ENCODE data around the gene CXCR1. TPM values are rescaled to one million over a fixed set of nuclear protein-coding genes. Genes with fewer than 3 reads are reported as not detected.
A peak's percentile ranks its signal among the peaks of the same experiment; 100 is the strongest.
"Not testable (repeated sequence)": the region's sequence is repeated elsewhere in the genome, so short reads cannot be mapped to it uniquely, and the experiment has no call there.

Gene CXCR1
- total and polyA plus RNA-seq, 4 experiments from 2014 or later, result not detected

DNA sequence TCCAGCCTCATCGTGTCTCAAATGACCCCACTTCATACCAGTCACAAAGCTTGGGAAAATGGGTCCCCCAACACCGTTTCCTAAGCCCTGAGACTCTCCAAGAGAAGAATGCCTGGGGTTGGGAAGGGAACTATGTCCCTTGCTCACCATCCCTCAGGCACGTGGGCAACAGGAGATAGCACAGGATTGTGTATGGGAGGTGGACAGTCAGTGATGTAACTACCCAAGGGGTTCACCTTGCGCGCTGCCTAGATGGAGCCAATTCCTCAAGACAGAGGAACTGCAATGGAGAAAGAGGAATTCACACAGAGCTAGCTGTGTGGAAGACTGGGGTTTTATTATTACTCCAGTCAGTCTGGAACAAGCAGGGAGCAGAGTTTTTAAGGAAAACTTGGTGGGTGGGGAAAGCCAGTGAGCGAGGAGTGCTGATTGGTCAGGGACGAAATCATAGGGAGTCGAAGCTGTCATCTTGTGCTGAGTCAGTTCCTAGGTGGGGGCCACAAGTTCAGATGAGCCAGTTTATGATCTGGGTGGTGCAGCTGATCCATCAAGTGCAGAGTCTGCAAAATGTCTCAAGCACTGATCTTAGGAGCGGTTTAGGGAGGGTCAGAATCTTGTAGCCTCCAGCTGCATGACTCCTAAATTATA, 13.8 kb upstream of the CXCR1 start:
- Histone ChIP-seq H3K36me3 (ENCODE audit: insufficient read depth, low read length) (no peaks in the 10 kb centered on the region), H3K4me1 (ENCODE audit: insufficient read depth, low read length) (no peaks in the 10 kb centered on the region), H3K27me3 (ENCODE audit: insufficient read depth, low read length) (no peaks in the 10 kb centered on the region), H3K4me3 (ENCODE audit: low read length in 2 of 2) (no peak overlapping the region), H3K9me3 (ENCODE audit: control insufficient read depth in 1 of 2, low read length in 2 of 2) (no peaks in the 10 kb centered on the region), H3K27ac (ENCODE audit: low read depth, low read length) (no peak overlapping the region)
- H3K4me3 Mint-ChIP-seq, result no peak overlapping the region
- no peak for DNase-seq
- H3K4me1 Mint-ChIP-seq, result no peaks in the 10 kb centered on the region
- ChIA-PET POLR2A (ENCODE audit: partially characterized antibody) (no interaction called here), CTCF (ENCODE audit: partially characterized antibody) (interaction anchor here (11.0 kb wide), 1 partner anchor 77 kb away, joined by 157 read pairs; the partner anchor contains the start of gene GPBAR1)
- intact Hi-C loops (cut with micrococcal nuclease), result no loop called here
- H3K36me3 Mint-ChIP-seq, result no peaks in the 10 kb centered on the region
- no peak overlapping the region for H3K27ac Mint-ChIP-seq
- H3K27me3 Mint-ChIP-seq, result peaks cover 0 to 3% of the 10 kb centered on the region in 2 donors
- no peaks in the 10 kb centered on the region for H3K9me3 Mint-ChIP-seq

DNA sequence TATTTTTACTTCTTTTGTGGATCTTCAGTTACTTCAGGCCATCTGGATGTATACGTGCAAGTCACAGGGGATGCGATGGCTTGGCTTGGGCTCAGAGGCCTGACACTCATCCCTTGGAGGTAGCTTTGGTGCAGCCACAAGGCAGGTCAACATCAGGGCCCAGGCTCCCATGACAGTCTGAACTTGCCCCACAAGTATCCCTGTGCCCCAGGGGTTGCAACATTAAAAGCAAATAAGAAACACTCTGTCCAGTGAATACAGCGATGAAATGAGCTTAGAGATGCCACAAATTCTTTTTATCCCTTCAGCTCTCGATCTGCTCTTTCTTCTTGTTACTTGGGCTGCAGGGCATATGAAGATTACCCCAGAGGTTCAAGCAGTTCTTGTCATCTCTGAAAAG, 13.0 kb upstream of the CXCR1 start:
- no peaks in the 10 kb centered on the region for H3K36me3 ChIP-seq (ENCODE audit: insufficient read depth, low read length)
- DNase-seq, result no peak
- intact Hi-C loops (cut with micrococcal nuclease), result no loop called here
- peaks cover 0 to 3% of the 10 kb centered on the region in 2 donors for H3K27me3 Mint-ChIP-seq
- ChIA-PET CTCF (ENCODE audit: partially characterized antibody) (interaction anchor here (11.0 kb wide), 1 partner anchor 78 kb away, joined by 157 read pairs; the partner anchor contains the start of gene GPBAR1), POLR2A (ENCODE audit: partially characterized antibody) (no interaction called here)
- H3K4me3 Mint-ChIP-seq, result no peak overlapping the region
- no peak overlapping the region for H3K27ac Mint-ChIP-seq
- no peaks in the 10 kb centered on the region for H3K4me1 ChIP-seq (ENCODE audit: insufficient read depth, low read length)
- no peaks in the 10 kb centered on the region for H3K9me3 Mint-ChIP-seq
- H3K27me3 ChIP-seq (ENCODE audit: insufficient read depth, low read length), result no peaks in the 10 kb centered on the region
- no peaks in the 10 kb centered on the region for H3K36me3 Mint-ChIP-seq
- no peak overlapping the region for H3K4me3 ChIP-seq (ENCODE audit: low read length in 2 of 2)
- H3K4me1 Mint-ChIP-seq, result no peaks in the 10 kb centered on the region
- no peaks in the 10 kb centered on the region for H3K9me3 ChIP-seq (ENCODE audit: control insufficient read depth in 1 of 2, low read length in 2 of 2)
- no peak overlapping the region for H3K27ac ChIP-seq (ENCODE audit: low read depth, low read length)

DNA sequence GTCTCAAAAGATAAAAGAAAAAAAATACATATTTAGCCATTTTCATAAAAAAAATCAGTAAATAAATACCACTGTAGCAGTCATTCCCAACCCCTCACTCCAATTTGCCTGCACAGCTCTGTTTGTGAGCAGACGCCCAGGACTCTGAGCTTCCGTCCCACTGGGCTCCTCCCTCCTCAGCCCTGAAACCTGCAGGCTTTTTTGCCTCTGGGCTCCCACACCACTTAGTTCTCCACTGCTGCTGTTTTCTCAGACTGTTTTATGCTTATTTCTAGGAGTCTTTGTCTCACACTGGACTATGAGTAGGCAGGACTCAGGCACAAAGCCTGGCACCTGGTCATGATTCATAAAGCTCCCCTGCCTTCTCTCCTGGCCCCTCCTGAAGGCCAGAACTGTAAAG, 6.1 kb upstream of the CXCR1 start:
- Mint-ChIP-seq H3K4me1 (peaks cover 8 to 18% (median 11%) of the 10 kb centered on the region in 4 donors), H3K36me3 (no peaks in the 10 kb centered on the region), H3K4me3 (no peak overlapping the region), H3K9me3 (no peaks in the 10 kb centered on the region), H3K27me3 (peaks cover 2 to 6% of the 10 kb centered on the region in 2 donors), H3K27ac (no peak overlapping the region)
- Histone ChIP-seq H3K9me3 (ENCODE audit: control insufficient read depth in 1 of 2, low read length in 2 of 2) (no peaks in the 10 kb centered on the region), H3K4me3 (ENCODE audit: low read length in 2 of 2) (no peak overlapping the region), H3K27ac (ENCODE audit: low read depth, low read length) (no peak overlapping the region), H3K36me3 (ENCODE audit: insufficient read depth, low read length) (no peaks in the 10 kb centered on the region), H3K4me1 (ENCODE audit: insufficient read depth, low read length) (peaks cover 10% of the 10 kb centered on the region), H3K27me3 (ENCODE audit: insufficient read depth, low read length) (no peaks in the 10 kb centered on the region)
- no peak for DNase-seq
- POLR2A ChIA-PET (ENCODE audit: partially characterized antibody), result no interaction called here
- intact Hi-C loops (cut with micrococcal nuclease), result no loop called here
- CTCF ChIA-PET (ENCODE audit: partially characterized antibody), result interaction anchor here (1.1 to 1.5 kb wide), 2 partner anchors 15 to 16 kb away, joined by 3 to 5 read pairs; no protein-coding TSS in a partner anchor

DNA sequence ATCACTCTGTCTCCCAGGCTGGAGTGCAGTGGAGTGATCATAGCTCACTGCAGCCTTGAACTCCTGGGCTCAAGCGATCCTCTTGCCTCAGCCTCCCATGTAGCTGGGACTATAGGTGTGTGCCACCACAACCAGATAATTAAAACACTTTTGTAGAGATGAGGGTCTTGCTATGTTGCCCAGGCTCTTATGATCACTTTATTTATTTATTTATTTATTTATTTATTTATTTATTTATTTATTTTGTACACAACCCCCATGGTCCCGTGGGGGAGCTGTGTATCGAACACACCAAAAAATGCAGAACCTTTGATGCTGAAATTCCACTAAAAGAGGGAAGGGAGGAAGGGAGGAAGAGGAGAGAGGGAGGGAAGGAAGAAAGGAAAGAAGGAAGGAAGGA, 5.0 kb upstream of the CXCR1 start:
- intact Hi-C loops (cut with micrococcal nuclease); H3K27me3 Mint-ChIP-seq; H3K36me3 Mint-ChIP-seq; H3K4me3 Mint-ChIP-seq; H3K9me3 Mint-ChIP-seq; H3K36me3 ChIP-seq (ENCODE audit: insufficient read depth, low read length); H3K9me3 ChIP-seq (ENCODE audit: control insufficient read depth in 1 of 2, low read length in 2 of 2); H3K27me3 ChIP-seq (ENCODE audit: insufficient read depth, low read length); H3K27ac Mint-ChIP-seq; H3K4me3 ChIP-seq (ENCODE audit: low read length in 2 of 2); H3K27ac ChIP-seq (ENCODE audit: low read depth, low read length); DNase-seq: not testable (repeated sequence)
- ChIA-PET CTCF (ENCODE audit: partially characterized antibody) (interaction anchor here (1.2 to 1.5 kb wide), 2 partner anchors 9 to 17 kb away, joined by 4 to 5 read pairs; no protein-coding TSS in a partner anchor), POLR2A (ENCODE audit: partially characterized antibody) (interaction anchor here (0.7 kb wide), 1 partner anchor 101 kb away, joined by 3 read pairs; no protein-coding TSS in a partner anchor)
- H3K4me1 ChIP-seq (ENCODE audit: insufficient read depth, low read length), result peaks cover 21% of the 10 kb centered on the region
- peaks cover 15 to 29% (median 21%) of the 10 kb centered on the region in 4 donors for H3K4me1 Mint-ChIP-seq

DNA sequence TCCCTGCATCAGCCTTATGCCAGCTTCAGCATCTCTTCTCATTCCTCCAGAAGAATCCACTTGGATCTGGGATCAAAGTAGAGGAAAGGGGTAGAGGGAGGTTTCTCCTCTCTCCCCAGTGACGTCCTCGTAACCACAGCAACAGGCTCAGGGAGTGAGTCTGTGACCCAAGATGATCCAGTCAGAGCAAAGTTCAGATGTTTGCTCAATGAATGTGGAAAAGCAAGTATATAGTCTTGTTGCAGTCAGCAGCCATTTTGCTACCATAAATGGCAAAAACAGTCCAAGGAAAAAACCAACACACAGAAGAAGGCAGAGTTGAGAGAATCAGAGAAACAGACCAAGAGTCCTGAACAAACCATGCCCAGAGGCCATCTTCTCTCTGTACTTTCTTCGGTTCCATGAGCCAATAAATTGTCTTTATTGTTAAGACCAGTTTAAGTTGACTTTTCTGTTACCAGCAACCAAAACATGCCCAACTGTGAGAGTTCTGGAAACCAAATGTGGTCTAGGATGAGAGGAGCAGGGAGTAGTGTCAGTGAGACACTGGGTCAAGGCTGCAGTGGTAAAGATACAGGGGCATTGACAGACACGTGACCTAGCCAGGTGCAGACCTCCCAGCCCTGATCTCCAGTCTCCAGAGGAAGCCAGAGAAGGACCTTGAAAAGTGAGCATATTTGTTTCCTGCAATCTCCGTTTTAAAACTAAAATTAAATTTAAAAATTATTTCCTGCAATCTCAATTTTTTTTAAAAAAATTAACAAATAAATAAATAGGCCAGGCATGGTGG, 3.2 kb upstream of the CXCR1 start:
- intact Hi-C loops (cut with micrococcal nuclease), result loop anchor here (1.0 to 5.0 kb wide), 2 partner anchors 87 to 677 kb away; no protein-coding TSS in a partner anchor
- Mint-ChIP-seq H3K27ac (no peak overlapping the region), H3K9me3 (no peaks in the 10 kb centered on the region)

DNA sequence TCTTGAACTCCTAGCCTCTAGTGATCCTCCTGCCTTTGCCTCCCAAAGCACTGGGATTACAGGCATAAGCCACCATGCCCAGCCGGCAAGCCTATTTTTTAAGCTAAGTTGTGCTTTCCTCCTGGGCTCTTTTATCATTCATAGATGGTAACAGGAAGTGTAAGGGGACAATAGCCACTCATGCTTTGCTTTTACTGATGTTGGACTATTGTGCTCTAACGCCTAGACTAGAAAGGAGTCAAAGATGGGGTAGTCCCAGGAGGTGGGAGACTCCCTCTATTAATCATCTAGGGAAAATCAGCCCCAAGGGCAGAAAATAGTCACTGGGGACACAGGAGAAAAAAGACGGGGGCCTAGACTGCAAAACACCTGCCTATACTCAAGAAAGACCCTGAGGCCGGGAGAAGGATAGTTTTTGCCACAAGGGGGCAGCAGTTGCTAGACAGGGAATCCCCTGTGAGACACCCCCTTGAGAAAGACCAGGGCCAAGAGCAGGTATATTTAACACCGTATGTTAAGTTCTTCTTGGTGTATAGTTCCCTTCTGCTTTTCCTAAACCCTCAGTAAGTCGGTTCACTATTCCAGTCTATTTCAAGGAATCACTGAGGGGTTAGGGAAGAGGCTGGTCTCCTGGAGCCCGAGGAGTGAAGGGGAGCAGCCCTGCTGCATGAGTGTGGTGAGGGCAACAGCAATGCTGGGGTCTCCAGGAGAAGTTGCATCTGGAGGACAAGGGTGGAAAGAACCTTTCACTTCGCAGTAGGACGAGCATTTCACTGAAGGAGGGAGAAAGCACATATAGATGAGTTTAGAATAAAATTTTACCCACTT, 2.1 kb upstream of the CXCR1 start:
- intact Hi-C loops (cut with micrococcal nuclease), result loop anchor here (1.0 to 5.0 kb wide), 2 partner anchors 88 to 678 kb away; no protein-coding TSS in a partner anchor
- peaks cover 0 to 5% of the 10 kb centered on the region in 2 donors for H3K36me3 Mint-ChIP-seq
- H3K4me3 Mint-ChIP-seq, result peak overlapping the region in 1 of 8 donors; percentile 26
- peaks cover 2 to 6% of the 10 kb centered on the region in 2 donors for H3K27me3 Mint-ChIP-seq
- no peak overlapping the region for H3K4me3 ChIP-seq (ENCODE audit: low read length in 2 of 2)
- no peaks in the 10 kb centered on the region for H3K27me3 ChIP-seq (ENCODE audit: insufficient read depth, low read length)
- H3K9me3 Mint-ChIP-seq, result no peaks in the 10 kb centered on the region
- H3K4me1 Mint-ChIP-seq, result peaks cover 19 to 41% (median 30%) of the 10 kb centered on the region in 4 donors
- H3K4me1 ChIP-seq (ENCODE audit: insufficient read depth, low read length), result peaks cover 30% of the 10 kb centered on the region
- ChIA-PET CTCF (ENCODE audit: partially characterized antibody) (interaction anchor here (0.9 to 2.0 kb wide), 8 partner anchors 9 to 101 kb away, joined by 3 to 6 read pairs (median 4); partner anchors contain the start of genes AAMP and PNKD), POLR2A (ENCODE audit: partially characterized antibody) (interaction anchor here (1.2 kb wide), 1 partner anchor 48 kb away, joined by 3 read pairs; the partner anchor contains the start of gene ARPC2)
- no peaks in the 10 kb centered on the region for H3K36me3 ChIP-seq (ENCODE audit: insufficient read depth, low read length)
- no peak overlapping the region for H3K27ac ChIP-seq (ENCODE audit: low read depth, low read length)
- peak overlapping the region in 4 of 7 donors; percentile 10 to 67 (median 38) for H3K27ac Mint-ChIP-seq
- peak; percentile 47 to 65 (median 52) for DNase-seq
- H3K9me3 ChIP-seq (ENCODE audit: control insufficient read depth in 1 of 2, low read length in 2 of 2), result no peaks in the 10 kb centered on the region

More for the DNA sequence above, 3.2 kb upstream of the CXCR1 start:
- H3K9me3 ChIP-seq (ENCODE audit: control insufficient read depth in 1 of 2, low read length in 2 of 2), result no peaks in the 10 kb centered on the region
- H3K27ac ChIP-seq (ENCODE audit: low read depth, low read length), result no peak overlapping the region
- peaks cover 30% of the 10 kb centered on the region for H3K4me1 ChIP-seq (ENCODE audit: insufficient read depth, low read length)
- Mint-ChIP-seq H3K36me3 (no peaks in the 10 kb centered on the region), H3K27me3 (peaks cover 2 to 6% of the 10 kb centered on the region in 2 donors), H3K4me1 (peaks cover 19 to 41% (median 30%) of the 10 kb centered on the region in 4 donors), H3K4me3 (peak overlapping the region in 1 of 8 donors; percentile 61)
- CTCF ChIA-PET (ENCODE audit: partially characterized antibody), result interaction anchor here (0.9 to 1.3 kb wide), 3 partner anchors 10 to 89 kb away, joined by 3 to 4 read pairs (median 3); no protein-coding TSS in a partner anchor
- H3K36me3 ChIP-seq (ENCODE audit: insufficient read depth, low read length), result no peaks in the 10 kb centered on the region
- H3K27me3 ChIP-seq (ENCODE audit: insufficient read depth, low read length), result no peaks in the 10 kb centered on the region
- POLR2A ChIA-PET (ENCODE audit: partially characterized antibody), result no interaction called here
- no peak overlapping the region for H3K4me3 ChIP-seq (ENCODE audit: low read length in 2 of 2)
- no peak for DNase-seq
